ENCODE results near the gene NUPR1. TPM values are rescaled to one million over a fixed set of nuclear protein-coding genes. Genes with fewer than 3 reads are reported as not detected.

The NUPR1 gene
- total and polyA plus RNA-seq, 9 donors, result 27.1 to 56.7 (median 38.9) TPM

DNA sequence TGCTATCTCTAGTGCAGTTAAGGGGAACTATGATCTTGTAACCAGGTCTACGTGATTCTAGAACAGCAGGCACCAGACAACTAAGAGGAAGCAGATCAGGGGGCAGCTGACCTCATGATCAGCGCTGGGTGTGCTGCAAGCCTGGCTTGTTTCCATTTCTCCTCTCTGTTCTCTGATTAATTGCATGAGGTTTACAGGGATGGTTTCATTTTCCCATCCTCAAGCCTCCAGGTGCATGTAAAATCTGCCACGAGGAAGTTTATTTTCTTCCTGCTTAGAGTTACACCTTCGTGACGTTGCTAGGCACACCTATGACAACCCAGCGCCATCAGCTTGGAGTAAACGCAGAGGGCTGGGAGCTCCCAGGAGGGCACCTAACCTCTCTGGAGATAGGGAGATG is 4.3 kb upstream of the NUPR1 start:
- Histone ChIP-seq H3K27ac (ENCODE audit: low read length) (peak overlapping the region; percentile 47), H3K36me3 (ENCODE audit: control insufficient read depth, insufficient read depth, low read length) (no peaks in the 10 kb centered on the region), H3K9me3 (replicated peaks; ENCODE audit: control insufficient read depth, low read depth, low read length) (no peaks in the 10 kb centered on the region), H3K4me1 (ENCODE audit: control insufficient read depth, insufficient read depth, low read length) (peaks cover 12% of the 10 kb centered on the region), H3K27me3 (ENCODE audit: control insufficient read depth, insufficient read depth, low read length) (peaks cover 3% of the 10 kb centered on the region), H3K4me3 (ENCODE audit: low read length) (no peak overlapping the region)
- WGBS (ENCODE audit: insufficient coverage), result no CpG with 5 or more reads among the region's 7 CpGs
- DNase-seq, result peak; percentile 69

DNA sequence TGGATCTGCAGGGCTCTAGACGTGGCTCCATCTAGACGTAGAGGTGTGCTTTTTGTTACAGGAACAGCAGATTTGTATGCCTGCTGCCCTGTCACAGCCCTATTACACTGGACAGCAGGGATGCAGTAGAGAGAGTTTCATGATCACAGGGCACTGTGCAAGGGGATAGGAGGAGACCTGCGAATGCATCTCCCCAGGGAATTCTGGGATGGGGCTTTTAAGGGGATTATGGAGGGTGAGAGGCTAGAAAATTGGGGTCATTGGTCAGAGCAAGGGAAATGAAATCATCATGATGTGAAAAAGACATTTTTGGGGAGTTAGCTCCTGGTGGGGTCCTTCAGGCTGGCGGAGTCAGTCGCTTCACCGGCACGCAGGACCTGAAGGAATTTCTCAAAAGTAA is 3.9 kb upstream of the NUPR1 start:
- Histone ChIP-seq H3K4me3 (ENCODE audit: low read length) (no peak overlapping the region), H3K4me1 (ENCODE audit: control insufficient read depth, insufficient read depth, low read length) (peaks cover 16% of the 10 kb centered on the region), H3K27me3 (ENCODE audit: control insufficient read depth, insufficient read depth, low read length) (peaks cover 2% of the 10 kb centered on the region), H3K36me3 (ENCODE audit: control insufficient read depth, insufficient read depth, low read length) (no peaks in the 10 kb centered on the region), H3K9me3 (replicated peaks; ENCODE audit: control insufficient read depth, low read depth, low read length) (no peaks in the 10 kb centered on the region), H3K27ac (ENCODE audit: low read length) (no peak overlapping the region)
- no peak for DNase-seq
- 70% methylated on average over 6 of the region's 7 CpGs for WGBS (ENCODE audit: insufficient coverage)

DNA sequence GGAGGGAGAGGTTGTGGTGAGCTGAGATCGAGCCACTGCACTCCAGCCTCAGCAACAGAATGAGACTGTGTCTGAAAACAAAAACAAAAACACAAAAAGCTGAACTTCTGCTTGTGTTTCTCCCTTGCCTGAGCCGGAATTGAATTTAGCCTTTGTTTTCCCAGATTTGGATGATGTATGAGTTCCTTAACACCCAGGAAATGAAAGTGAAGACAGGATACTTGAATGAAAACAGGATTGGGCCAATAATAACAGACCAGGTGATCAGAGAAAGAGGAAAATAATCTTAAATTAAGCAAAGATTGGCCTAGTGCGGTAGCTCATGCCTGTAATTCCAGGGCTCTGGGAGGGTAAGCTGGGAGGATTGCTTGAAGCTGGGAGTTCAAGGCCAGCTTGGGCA is 1.6 kb upstream of the NUPR1 start:
- Histone ChIP-seq H3K36me3 (ENCODE audit: control insufficient read depth, insufficient read depth, low read length) (peaks cover 2% of the 10 kb centered on the region), H3K27me3 (ENCODE audit: control insufficient read depth, insufficient read depth, low read length) (no peaks in the 10 kb centered on the region), H3K9me3 (replicated peaks; ENCODE audit: control insufficient read depth, low read depth, low read length) (no peaks in the 10 kb centered on the region), H3K4me3 (ENCODE audit: low read length) (no peak overlapping the region), H3K4me1 (ENCODE audit: control insufficient read depth, insufficient read depth, low read length) (peaks cover 21% of the 10 kb centered on the region), H3K27ac (ENCODE audit: low read length) (no peak overlapping the region)
- WGBS (ENCODE audit: insufficient coverage), result 100% methylated on average over 1 of the region's 3 CpGs
- no peak for DNase-seq

DNA sequence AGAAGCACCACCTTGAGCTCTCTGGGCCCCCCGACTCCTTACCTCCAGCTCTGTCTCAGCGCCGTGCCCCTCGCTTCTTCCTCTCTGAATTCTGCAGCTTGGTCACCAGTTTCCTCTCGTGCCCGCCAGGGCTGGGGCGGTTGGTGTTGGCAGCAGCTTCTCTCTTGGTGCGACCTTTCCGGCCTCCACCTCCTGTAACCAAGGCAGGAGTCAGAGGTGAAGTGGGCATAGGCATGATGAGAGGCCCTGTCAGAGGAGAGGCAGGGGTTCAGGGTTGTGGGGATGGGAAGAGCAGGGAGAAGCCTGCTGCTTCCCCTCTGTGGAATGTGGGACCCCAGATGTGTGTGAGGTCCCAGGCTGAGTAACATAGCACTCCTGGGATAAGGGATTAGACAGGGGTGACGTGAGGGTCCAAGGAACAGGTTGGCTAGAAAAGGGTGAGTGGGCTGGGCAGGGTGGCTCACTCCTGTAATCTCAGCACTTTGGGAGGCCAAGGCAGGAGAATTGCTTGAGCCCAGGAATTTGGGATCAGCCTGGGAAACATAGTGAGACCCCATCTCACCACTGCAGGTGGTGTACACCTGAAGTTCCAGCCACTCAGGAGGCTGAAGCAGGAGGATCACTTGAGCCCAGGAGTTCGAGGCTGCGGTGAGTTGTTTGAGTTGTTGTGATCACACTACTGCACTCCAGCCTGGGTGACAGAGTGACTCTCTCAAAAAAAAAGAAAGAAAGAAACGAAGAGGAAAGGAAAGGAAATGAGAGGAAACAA is 626 bp downstream of the NUPR1 start:
- no peak for DNase-seq
- Histone ChIP-seq H3K4me1 (ENCODE audit: control insufficient read depth, insufficient read depth, low read length) (peaks cover 21% of the 10 kb centered on the region), H3K4me3 (ENCODE audit: low read length) (peak overlapping the region; percentile 37), H3K27ac (ENCODE audit: low read length) (peak overlapping the region; percentile 82), H3K9me3 (replicated peaks; ENCODE audit: control insufficient read depth, low read depth, low read length) (no peaks in the 10 kb centered on the region), H3K36me3 (ENCODE audit: control insufficient read depth, insufficient read depth, low read length) (peaks cover 2% of the 10 kb centered on the region), H3K27me3 (ENCODE audit: control insufficient read depth, insufficient read depth, low read length) (no peaks in the 10 kb centered on the region)
- WGBS (ENCODE audit: insufficient coverage), result 77% methylated on average over 9 of the region's 13 CpGs

DNA sequence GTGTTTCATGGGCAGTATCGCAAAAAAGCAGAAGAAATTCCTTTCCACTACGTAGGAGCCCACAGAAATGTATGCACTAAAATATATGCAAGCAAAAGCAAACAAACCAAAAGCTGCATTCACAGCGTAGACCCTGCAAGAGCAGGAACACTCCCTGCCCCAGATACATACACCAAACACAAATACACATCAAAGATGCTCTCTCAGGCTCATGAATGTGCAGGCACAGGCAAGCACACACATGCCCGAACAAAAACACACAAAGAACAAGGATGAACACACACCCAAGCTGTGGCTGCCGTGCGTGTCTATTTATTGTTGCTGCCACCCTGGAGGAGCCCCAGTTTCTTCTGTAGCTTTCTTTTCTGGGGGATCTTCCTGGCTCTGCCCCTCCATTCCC is 1.7 kb downstream of the NUPR1 start:
- H3K27me3 ChIP-seq (ENCODE audit: control insufficient read depth, insufficient read depth, low read length), result no peaks in the 10 kb centered on the region
- peaks cover 2% of the 10 kb centered on the region for H3K36me3 ChIP-seq (ENCODE audit: control insufficient read depth, insufficient read depth, low read length)
- 64% methylated on average over 4 of the region's 6 CpGs for WGBS (ENCODE audit: insufficient coverage)
- peak overlapping the region; percentile 37 for H3K4me3 ChIP-seq (ENCODE audit: low read length)
- DNase-seq, result no peak
- H3K27ac ChIP-seq (ENCODE audit: low read length), result no peak overlapping the region
- H3K9me3 ChIP-seq (replicated peaks; ENCODE audit: control insufficient read depth, low read depth, low read length), result no peaks in the 10 kb centered on the region
- peaks cover 21% of the 10 kb centered on the region for H3K4me1 ChIP-seq (ENCODE audit: control insufficient read depth, insufficient read depth, low read length)

DNA sequence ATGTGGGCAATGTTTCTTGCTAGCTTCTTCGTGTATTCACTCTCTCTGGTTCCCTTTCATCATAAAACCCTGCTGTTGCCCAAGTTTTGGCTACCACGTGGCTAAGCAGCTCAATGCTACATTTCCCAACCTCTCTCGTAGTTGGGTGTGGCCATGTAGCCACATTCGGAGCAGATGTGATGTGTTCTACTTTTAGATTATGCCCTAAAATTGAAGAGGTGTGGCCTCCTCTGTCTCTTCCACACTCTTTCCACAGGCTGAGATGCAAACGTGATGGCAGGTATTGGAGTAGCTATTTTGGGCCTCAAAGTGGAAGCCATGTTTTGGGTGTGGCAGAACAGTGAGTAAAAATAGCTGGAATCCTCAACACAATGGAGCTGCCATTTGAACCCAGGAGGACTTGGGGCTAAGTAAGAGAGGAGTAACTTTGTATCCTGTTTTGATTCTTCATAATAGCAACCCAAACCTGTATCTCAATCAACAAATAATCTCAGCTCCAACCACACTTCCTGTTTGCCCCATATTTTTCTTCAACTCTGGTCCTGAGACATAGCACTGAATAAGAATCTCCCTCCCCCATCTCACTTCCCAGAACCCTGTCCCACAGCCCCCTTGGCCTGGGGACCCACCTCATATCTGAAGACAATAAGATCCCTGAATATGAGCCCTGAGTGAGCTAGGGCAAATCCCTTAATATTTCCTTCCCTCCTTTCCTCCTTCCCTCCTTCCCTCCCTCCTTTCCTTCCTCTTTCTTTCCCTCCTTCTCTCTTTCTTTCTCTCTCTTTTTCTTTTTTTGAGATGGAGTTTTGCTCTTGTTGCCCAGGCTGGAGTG is 4.0 kb downstream of the NUPR1 start:
- 50% methylated on average over 1 of the region's 5 CpGs for WGBS (ENCODE audit: insufficient coverage)
- peaks cover 21% of the 10 kb centered on the region for H3K4me1 ChIP-seq (ENCODE audit: control insufficient read depth, insufficient read depth, low read length)
- peaks cover 2% of the 10 kb centered on the region for H3K36me3 ChIP-seq (ENCODE audit: control insufficient read depth, insufficient read depth, low read length)
- H3K4me3 ChIP-seq (ENCODE audit: low read length), result no peak overlapping the region
- H3K27me3 ChIP-seq (ENCODE audit: control insufficient read depth, insufficient read depth, low read length), result no peaks in the 10 kb centered on the region
- no peaks in the 10 kb centered on the region for H3K9me3 ChIP-seq (replicated peaks; ENCODE audit: control insufficient read depth, low read depth, low read length)
- H3K27ac ChIP-seq (ENCODE audit: low read length), result no peak overlapping the region
- no peak for DNase-seq

DNA sequence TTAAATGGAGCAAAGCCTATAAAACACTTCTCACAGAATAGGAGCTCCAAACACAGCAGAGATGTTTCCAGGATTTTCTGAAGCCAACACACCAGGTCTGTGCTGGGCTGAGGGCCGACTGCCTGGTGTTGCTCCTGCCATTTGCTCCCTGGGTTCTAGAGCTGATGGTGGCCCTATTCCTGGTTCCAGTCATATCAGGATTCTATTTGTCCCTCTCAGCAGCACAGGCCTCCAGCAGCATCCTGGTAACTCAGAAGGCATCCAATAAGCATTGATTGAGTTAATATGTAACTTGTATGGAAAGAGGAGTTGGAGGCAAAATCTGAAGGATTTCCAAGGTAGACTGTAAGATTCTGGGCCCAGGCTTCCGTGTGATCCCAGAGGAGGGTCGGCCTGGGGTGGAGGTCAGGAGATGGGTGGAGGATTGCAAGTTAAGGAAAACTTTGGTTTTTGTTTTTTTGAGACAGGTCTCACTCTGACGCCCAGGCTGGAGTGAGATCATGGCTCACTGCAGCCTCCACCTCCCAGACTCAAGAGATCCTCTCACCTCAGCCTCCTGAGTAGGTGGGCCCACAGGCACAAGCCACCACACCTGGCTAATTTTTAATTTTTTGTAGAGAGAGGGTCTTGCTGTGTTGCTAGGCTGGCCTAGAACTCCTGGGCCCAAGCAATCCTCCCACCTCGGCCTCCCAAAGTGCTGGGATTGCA is 5.7 kb downstream of the NUPR1 start:
- Histone ChIP-seq H3K27ac (ENCODE audit: low read length) (no peak overlapping the region), H3K9me3 (replicated peaks; ENCODE audit: control insufficient read depth, low read depth, low read length) (no peaks in the 10 kb centered on the region)

DNA sequence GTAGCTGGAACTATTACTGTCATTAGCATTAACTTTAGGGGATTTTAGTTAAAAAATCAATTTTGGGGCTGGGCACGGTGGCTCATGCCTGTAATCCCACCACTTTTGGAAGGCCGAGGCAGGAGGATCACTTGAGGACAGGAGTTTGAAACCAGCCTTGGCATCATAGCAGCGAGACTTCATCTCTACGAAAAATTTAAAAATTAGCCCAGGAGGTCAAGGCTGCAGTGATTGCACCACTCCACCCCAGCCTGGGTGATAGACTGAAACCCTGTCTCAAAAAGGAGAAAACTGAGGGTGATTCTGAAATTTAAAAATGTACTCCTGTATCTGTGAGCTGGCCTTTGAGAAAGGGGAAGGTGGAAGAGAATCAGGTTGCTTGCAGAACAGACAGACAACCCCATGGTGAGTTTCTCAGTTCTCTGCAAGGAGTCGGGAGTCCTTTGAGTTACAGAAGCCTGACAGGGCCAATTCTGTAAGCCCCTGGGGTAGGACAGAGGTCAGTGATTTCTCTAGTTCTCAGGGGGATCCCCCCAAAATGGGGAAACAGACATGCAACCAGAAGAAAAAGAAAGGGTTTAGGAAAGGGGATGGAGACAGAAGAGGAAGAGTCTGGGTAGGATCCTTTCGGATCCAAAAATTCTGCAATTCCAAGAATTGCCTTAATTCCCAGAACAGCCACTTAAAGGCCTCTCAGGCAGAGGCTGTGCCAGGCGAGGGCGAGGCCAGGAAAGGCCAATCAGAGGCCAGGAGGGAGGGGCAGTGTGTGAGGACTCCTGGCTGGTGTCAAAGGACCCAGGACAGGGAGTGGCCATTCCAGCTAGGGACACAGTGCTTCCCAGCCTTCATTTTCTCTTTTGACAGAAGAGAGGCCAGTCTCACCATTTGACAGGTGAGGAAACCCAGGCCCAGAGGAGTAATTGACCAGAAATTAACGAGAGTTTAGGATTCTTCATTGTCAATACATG is 6.7 kb downstream of the NUPR1 start:
- Histone ChIP-seq H3K27ac (ENCODE audit: low read length) (no peak overlapping the region), H3K4me3 (ENCODE audit: low read length) (no peak overlapping the region), H3K36me3 (ENCODE audit: control insufficient read depth, insufficient read depth, low read length) (no peaks in the 10 kb centered on the region), H3K27me3 (ENCODE audit: control insufficient read depth, insufficient read depth, low read length) (no peaks in the 10 kb centered on the region), H3K4me1 (ENCODE audit: control insufficient read depth, insufficient read depth, low read length) (no peaks in the 10 kb centered on the region), H3K9me3 (replicated peaks; ENCODE audit: control insufficient read depth, low read depth, low read length) (no peaks in the 10 kb centered on the region)
- DNase-seq, result peak; percentile 75
- 0% methylated on average over 1 of the region's 9 CpGs for WGBS (ENCODE audit: insufficient coverage)

More for the DNA sequence above, 5.7 kb downstream of the NUPR1 start:
- no peaks in the 10 kb centered on the region for H3K27me3 ChIP-seq (ENCODE audit: control insufficient read depth, insufficient read depth, low read length)
- peaks cover 2% of the 10 kb centered on the region for H3K36me3 ChIP-seq (ENCODE audit: control insufficient read depth, insufficient read depth, low read length)
- no peak overlapping the region for H3K4me3 ChIP-seq (ENCODE audit: low read length)
- peaks cover 9% of the 10 kb centered on the region for H3K4me1 ChIP-seq (ENCODE audit: control insufficient read depth, insufficient read depth, low read length)
- WGBS (ENCODE audit: insufficient coverage), result 48% methylated on average over 2 of the region's 5 CpGs
- no peak for DNase-seq

DNA sequence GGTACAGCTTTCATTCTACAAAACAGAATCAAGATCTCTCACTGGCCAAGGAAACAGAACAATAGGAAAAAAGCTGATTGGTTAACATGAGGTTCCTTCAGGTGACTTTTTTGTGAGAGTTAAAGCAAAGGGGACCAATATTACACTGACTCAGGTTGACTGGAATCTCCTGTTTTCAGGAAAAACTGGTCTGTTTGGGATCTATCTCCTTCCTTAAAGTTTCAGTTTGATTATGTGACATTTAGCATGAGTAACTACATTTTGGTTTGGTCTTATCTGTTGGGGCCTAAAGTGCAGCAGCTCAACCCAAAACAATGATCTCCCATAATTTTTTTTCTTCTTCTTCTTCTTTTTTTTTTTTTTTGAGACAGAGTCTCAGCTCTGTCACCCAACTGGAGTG is 9.7 kb downstream of the NUPR1 start:
- Histone ChIP-seq H3K27ac (ENCODE audit: low read length) (no peak overlapping the region), H3K4me3 (ENCODE audit: low read length) (no peak overlapping the region), H3K27me3 (ENCODE audit: control insufficient read depth, insufficient read depth, low read length) (no peaks in the 10 kb centered on the region), H3K4me1 (ENCODE audit: control insufficient read depth, insufficient read depth, low read length) (no peaks in the 10 kb centered on the region), H3K36me3 (ENCODE audit: control insufficient read depth, insufficient read depth, low read length) (no peaks in the 10 kb centered on the region), H3K9me3 (replicated peaks; ENCODE audit: control insufficient read depth, low read depth, low read length) (no peaks in the 10 kb centered on the region)
- no peak for DNase-seq

All from muscle of leg (tissue), 11 donors.